ENCODE results near the gene RUFY3. TPM values are rescaled to one million over a fixed set of nuclear protein-coding genes. Genes with fewer than 3 reads are reported as not detected.

RUFY3 gene
- total and polyA plus RNA-seq, 9 of the 15 experiments (the other 6 are each of a cell fraction or from before 2014, with no cell fraction given) = 4.2 to 31.1 (median 21.5) TPM

GRCh38 chr4:70704215-70704930, 17.4 kb upstream of the RUFY3 start (continued):
- TF ChIP-seq ASH1L (IDR thresholded peaks at IDR 0.05; ENCODE audit: borderline replicate concordance, low read depth, partially characterized antibody) (no peak), DACH1 (IDR thresholded peaks at IDR 0.05; ENCODE audit: partially characterized antibody) (no peak), CBFA2T2 (conservative IDR thresholded peaks at IDR 0.05) (no peak), BCLAF1 (IDR thresholded peaks at IDR 0.05; ENCODE audit: borderline replicate concordance in 1 of 2, control insufficient read depth in 1 of 2, low read depth in 2 of 2, low read length in 1 of 2) (no peak), SETDB1 (IDR thresholded peaks at IDR 0.05; ENCODE audit: low read length) (no peak), NCOA6 (IDR thresholded peaks at IDR 0.05) (peak; percentile 91), RNF219 (CRISPR knock-in tag; IDR thresholded peaks at IDR 0.05) (no peak), GATA2 (CRISPR knock-in tag; IDR thresholded peaks at IDR 0.05) (no peak), ZNF511 (CRISPR knock-in tag; IDR thresholded peaks at IDR 0.05) (no peak; the same call in 1 of the 2 replicates), ZBTB26 (CRISPR knock-in tag; IDR thresholded peaks at IDR 0.05) (no peak), POLR3A (IDR thresholded peaks at IDR 0.05; ENCODE audit: borderline replicate concordance, extremely low read depth, insufficient read depth, insufficient read length) (no peak), RUNX1 (IDR thresholded peaks at IDR 0.05; ENCODE audit: low read depth) (no peak), GTF3C2 (IDR thresholded peaks at IDR 0.05; ENCODE audit: borderline replicate concordance, extremely low read depth, insufficient read length) (no peak), GATAD2A (IDR thresholded peaks at IDR 0.05) (0 out of 2 replicates have a peak, but pooled peaks have one; percentile 64), ZNF324 (CRISPR knock-in tag; IDR thresholded peaks at IDR 0.05) (no peak), TAF9B (IDR thresholded peaks at IDR 0.05; ENCODE audit: partially characterized antibody) (no peak), PHB2 (IDR thresholded peaks at IDR 0.05; ENCODE audit: low read depth) (no peak), ETV5 (CRISPR knock-in tag; IDR thresholded peaks at IDR 0.05; ENCODE audit: low read depth) (peak; percentile 33; the same call in 1 of the 2 replicates)

Data from K562 (cell line).